BLaER1 treated with 17β-estradiol and CSF1 and Interleukin-3, amounts not matched to agents 10 nM and 100 nM (cell line): ENCODE results near the gene CCT4.
A peak's percentile ranks its signal among the peaks of the same experiment; 100 is the strongest.

Experiments used
- H3K27ac ChIP-seq, 11 experiments: shearing (Covaris generic); formaldehyde crosslinking; 2 replicates each; pipeline ENCODE4 v1.8.1; 2022
- H3K27me3 ChIP-seq, 11 experiments: shearing (Covaris generic); formaldehyde crosslinking; 2 replicates each; pipeline ENCODE4 v1.8.1; 2022
- H3K36me3 ChIP-seq, 11 experiments: shearing (Covaris generic); formaldehyde crosslinking; 2 replicates each; pipeline ENCODE4 v1.8.1; 2022
- H3K4me1 ChIP-seq, 10 experiments: shearing (Covaris generic); formaldehyde crosslinking; 2 replicates each; pipeline ENCODE4 v1.8.1; 2022
- H3K4me2 ChIP-seq, 11 experiments: shearing (Covaris generic); formaldehyde crosslinking; 2 replicates each; pipeline ENCODE4 v1.8.1; 2022
- H3K4me3 ChIP-seq, 10 experiments: shearing (Covaris generic); formaldehyde crosslinking; 2 replicates each; pipeline ENCODE4 v1.8.1; 2022
- H3K9ac ChIP-seq, 11 experiments: shearing (Covaris generic); formaldehyde crosslinking; 2 replicates each; pipeline ENCODE4 v1.8.1; 2022
- H3K9me3 ChIP-seq, 11 experiments: shearing (Covaris generic); formaldehyde crosslinking; replicated peaks in 1 of 11; 2 replicates each; pipeline ENCODE4 v1.8.1; 2022
- H4K20me1 ChIP-seq, 11 experiments: shearing (Covaris generic); formaldehyde crosslinking; 2 replicates each; pipeline ENCODE4 v1.8.1; 2022
- Cebpa-rat ChIP-seq, 11 experiments: shearing (Covaris generic); IDR thresholded peaks; 2 replicates each; pipeline ENCODE4 v1.8.1; 2022

Gene CCT4

GRCh38 chr2:61888267-61889055 lies at the start of gene CCT4:
Gene CCT4 (minus strand): TSS chr2:61888656. CDS start chr2:61888507, 149 bp downstream.
- no peak for TF ChIP-seq Cebpa-rat (IDR thresholded peaks at IDR 0.05)
- H3K27ac ChIP-seq, result peak within 1 kb of the TSS; percentile 89 to 97 (median 92)
- peaks cover 36 to 47% (median 43%) of the 10 kb centered on the region in 11 experiments; a peak in 21 of 22 replicates for H4K20me1 ChIP-seq
- peak within 1 kb of the TSS; percentile 82 to 99 (median 91) for H3K4me2 ChIP-seq
- peak within 1 kb of the TSS; percentile 79 to 98 (median 90) for H3K4me3 ChIP-seq
- no peaks in the 10 kb centered on the region for H3K9me3 ChIP-seq
- H3K27me3 ChIP-seq, result no peaks in the 10 kb centered on the region
- peaks cover 30 to 40% (median 38%) of the 10 kb centered on the region in 11 experiments for H3K36me3 ChIP-seq
- peaks cover 20 to 36% (median 24%) of the 10 kb centered on the region in 10 experiments for H3K4me1 ChIP-seq
- H3K9ac ChIP-seq, result peak within 1 kb of the TSS; percentile 89 to 96 (median 94)

GRCh38 chr2:61937886-61938285 lies 49.4 kb upstream of the CCT4 start:
- Histone ChIP-seq H4K20me1 (0 out of 22 replicates have a peak, but pooled peaks cover 0 to 6% (median 0%) of the 10 kb centered on the region in 11 experiments), H3K9me3 (peaks cover 0 to 6% (median 5%) of the 10 kb centered on the region in 11 experiments; a peak in 12 of 22 replicates), H3K4me2 (peak overlapping the region in 10 of 11 experiments; percentile 1 to 55 (median 30); a peak in 12 of 22 replicates), H3K27ac (no peak overlapping the region), H3K4me3 (no peak overlapping the region), H3K9ac (no peak overlapping the region), H3K4me1 (peaks cover 0 to 10% (median 8%) of the 10 kb centered on the region in 10 experiments; a peak in 14 of 20 replicates), H3K27me3 (no peaks in the 10 kb centered on the region), H3K36me3 (peaks cover 0 to 29% (median 6%) of the 10 kb centered on the region in 11 experiments; a peak in 9 of 22 replicates)
- no peak for TF ChIP-seq Cebpa-rat (IDR thresholded peaks at IDR 0.05)

- H3K27me3 ChIP-seq, result no peaks in the 10 kb centered on the region
- no peak overlapping the region for H3K9ac ChIP-seq
- peaks cover 4 to 12% (median 8%) of the 10 kb centered on the region in 11 experiments; a peak in 13 of 22 replicates for H3K9me3 ChIP-seq
- H3K4me3 ChIP-seq, result no peak overlapping the region
- H3K36me3 ChIP-seq, result peaks cover 0 to 35% (median 6%) of the 10 kb centered on the region in 11 experiments; a peak in 9 of 22 replicates
- no peak for TF ChIP-seq Cebpa-rat (IDR thresholded peaks at IDR 0.05)
- no peak overlapping the region for H3K27ac ChIP-seq
- H3K4me2 ChIP-seq, result no peak overlapping the region
- 0 out of 22 replicates have a peak, but pooled peaks cover 0 to 10% (median 0%) of the 10 kb centered on the region in 11 experiments for H4K20me1 ChIP-seq
- peaks cover 0 to 10% (median 8%) of the 10 kb centered on the region in 10 experiments; a peak in 14 of 20 replicates for H3K4me1 ChIP-seq
Measured at GRCh38 chr2:61937098-61937497, 48.6 kb upstream of the CCT4 start.

GRCh38 chr2:61928826-61929461 lies 40.5 kb upstream of the CCT4 start:
- no peaks in the 10 kb centered on the region for H3K27me3 ChIP-seq
- no peak overlapping the region for H3K4me2 ChIP-seq
- H3K27ac ChIP-seq, result no peak overlapping the region
- no peak overlapping the region for H3K9ac ChIP-seq
- TF ChIP-seq Cebpa-rat (IDR thresholded peaks at IDR 0.05), result no peak
- no peak overlapping the region for H3K4me3 ChIP-seq
- H3K36me3 ChIP-seq, result peaks cover 0 to 48% (median 9%) of the 10 kb centered on the region in 11 experiments; a peak in 10 of 22 replicates
- H3K4me1 ChIP-seq, result no peaks in the 10 kb centered on the region
- H3K9me3 ChIP-seq, result peaks cover 4 to 16% (median 8%) of the 10 kb centered on the region in 11 experiments; a peak in 13 of 22 replicates
- 0 out of 22 replicates have a peak, but pooled peaks cover 0 to 10% (median 0%) of the 10 kb centered on the region in 11 experiments for H4K20me1 ChIP-seq

- Histone ChIP-seq H3K4me2 (no peak overlapping the region), H3K4me3 (no peak overlapping the region), H3K9me3 (peaks cover 0 to under 1% (median 0%) of the 10 kb centered on the region in 11 experiments; a peak in 1 of 22 replicates), H3K9ac (no peak overlapping the region), H3K4me1 (no peaks in the 10 kb centered on the region), H3K36me3 (peaks cover 0 to 29% (median 5%) of the 10 kb centered on the region in 11 experiments; a peak in 6 of 22 replicates), H3K27me3 (no peaks in the 10 kb centered on the region), H4K20me1 (no peaks in the 10 kb centered on the region), H3K27ac (no peak overlapping the region)
- no peak for TF ChIP-seq Cebpa-rat (IDR thresholded peaks at IDR 0.05)
Measured at GRCh38 chr2:61926531-61927477, 38.3 kb upstream of the CCT4 start.

- Histone ChIP-seq H4K20me1 (no peaks in the 10 kb centered on the region), H3K4me3 (no peak overlapping the region), H3K36me3 (peaks cover 0 to 32% (median 5%) of the 10 kb centered on the region in 11 experiments; a peak in 6 of 22 replicates), H3K4me1 (no peaks in the 10 kb centered on the region), H3K9me3 (no peaks in the 10 kb centered on the region), H3K9ac (no peak overlapping the region), H3K27me3 (no peaks in the 10 kb centered on the region), H3K27ac (no peak overlapping the region), H3K4me2 (no peak overlapping the region)
- no peak for TF ChIP-seq Cebpa-rat (IDR thresholded peaks at IDR 0.05)
Measured at GRCh38 chr2:61924895-61925663, 36.6 kb upstream of the CCT4 start.

GRCh38 chr2:61922714-61923113 lies 34.3 kb upstream of the CCT4 start:
- TF ChIP-seq Cebpa-rat (IDR thresholded peaks at IDR 0.05), result no peak
- Histone ChIP-seq H3K9ac (no peak overlapping the region), H3K27ac (no peak overlapping the region)

More at GRCh38 chr2:61922714-61923113, 34.3 kb upstream of the CCT4 start:
- Histone ChIP-seq H3K4me2 (no peak overlapping the region), H3K36me3 (peaks cover 0 to 22% (median 5%) of the 10 kb centered on the region in 11 experiments; a peak in 10 of 22 replicates), H3K4me3 (no peak overlapping the region), H4K20me1 (no peaks in the 10 kb centered on the region), H3K9me3 (no peaks in the 10 kb centered on the region), H3K27me3 (no peaks in the 10 kb centered on the region), H3K4me1 (no peaks in the 10 kb centered on the region)
